Activated CD4-positive, alpha-beta T cell treated with anti-CD3 and anti-CD28 coated beads, Interleukin-2, amount 50 U/mL, for 48 hours (primary cell): Measurements from ENCODE around the gene MPPED2.

Experiments used
- DNase-seq, 2 experiments: peaks; one replicate each; pipeline ENCODE4 v3.0.0-alpha.2; 2020

Gene MPPED2

GRCh38 chr11:30481796-30482195, 104.4 kb downstream of the MPPED2 start:
- no peak for DNase-seq

GRCh38 chr11:30481330-30481729, 104.8 kb downstream of the MPPED2 start:
- no peak for DNase-seq

DNA sequence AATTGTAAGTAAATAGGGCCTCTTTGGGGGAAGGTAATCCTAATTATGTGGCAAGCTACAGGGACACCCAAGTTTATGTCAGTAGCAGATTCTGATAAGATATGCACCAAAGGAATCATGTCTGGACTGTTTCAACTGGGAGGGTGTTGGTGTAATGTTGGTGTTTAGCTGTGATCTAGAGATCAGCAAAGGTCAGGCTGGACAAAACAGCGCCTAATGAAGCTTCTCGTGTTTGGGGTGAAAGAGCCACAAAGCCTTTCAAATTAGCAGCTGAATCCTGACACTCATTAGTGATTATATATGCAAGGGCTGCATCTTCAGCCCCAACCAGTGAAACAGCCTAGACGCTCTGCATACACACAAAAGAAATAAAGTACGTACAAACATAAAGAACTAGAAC, 106.3 kb downstream of the MPPED2 start:
- DNase-seq, result no peak

DNA sequence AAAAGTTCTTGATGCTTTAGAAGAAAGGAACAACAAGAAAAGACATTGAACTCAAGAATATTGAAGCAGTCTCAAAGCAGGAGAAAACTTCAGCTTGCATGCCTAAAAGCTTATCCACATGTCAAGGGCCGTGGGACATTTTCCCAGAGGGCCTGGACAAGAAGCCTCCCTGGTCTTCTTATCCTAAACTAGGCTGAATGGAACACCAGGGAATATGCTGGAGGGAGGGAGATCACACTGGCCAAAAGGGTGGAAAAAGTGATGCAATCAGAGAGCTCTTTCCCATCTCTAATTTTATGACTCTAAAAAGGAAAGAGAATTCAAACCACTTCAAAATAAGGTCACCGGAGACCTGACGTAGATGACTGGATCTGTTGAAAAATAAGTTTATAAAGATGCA, 107.2 kb downstream of the MPPED2 start:
- DNase-seq, result no peak

GRCh38 chr11:30477061-30477460, 109.1 kb downstream of the MPPED2 start:
- DNase-seq, result no peak

DNA sequence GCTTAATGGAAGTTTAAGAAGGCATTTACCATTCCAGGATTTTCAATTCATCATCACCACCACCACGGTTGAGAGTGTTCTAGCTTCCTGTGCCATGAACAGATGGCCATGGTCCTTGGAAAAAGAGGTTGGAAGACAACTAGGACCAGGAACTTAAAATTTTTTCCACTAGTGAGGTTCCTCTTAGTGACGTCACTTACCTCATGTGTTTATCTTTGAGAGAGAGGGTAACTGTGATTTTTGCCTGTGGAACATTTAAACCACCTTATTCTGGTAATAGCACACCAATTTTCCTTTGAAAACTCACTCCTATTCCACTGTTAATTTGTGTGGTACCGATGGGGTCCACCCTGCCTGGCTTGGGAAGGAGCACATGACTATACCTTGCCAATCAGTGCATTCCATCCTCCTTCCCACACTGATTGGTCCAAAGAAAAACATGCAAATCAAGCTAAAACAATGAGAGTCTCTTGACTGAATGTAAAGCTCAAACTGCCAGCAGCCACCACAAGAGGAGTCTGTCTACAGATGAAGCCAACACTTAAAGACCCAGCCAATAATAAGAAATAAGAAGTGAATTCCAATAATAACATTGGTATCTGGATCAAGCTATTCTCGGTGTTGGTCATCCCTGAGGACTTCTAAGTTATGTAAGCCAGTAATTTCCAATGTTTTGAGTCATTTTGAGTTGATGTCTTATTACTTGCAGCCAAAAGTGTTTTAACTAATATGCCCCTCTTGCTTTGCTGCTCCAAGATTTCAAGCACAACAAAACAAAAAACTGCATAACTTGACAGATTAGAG, 111.8 kb downstream of the MPPED2 start:
- no peak for DNase-seq

- no peak for DNase-seq
Measured at GRCh38 chr11:30471244-30471643, 114.9 kb downstream of the MPPED2 start.

DNA sequence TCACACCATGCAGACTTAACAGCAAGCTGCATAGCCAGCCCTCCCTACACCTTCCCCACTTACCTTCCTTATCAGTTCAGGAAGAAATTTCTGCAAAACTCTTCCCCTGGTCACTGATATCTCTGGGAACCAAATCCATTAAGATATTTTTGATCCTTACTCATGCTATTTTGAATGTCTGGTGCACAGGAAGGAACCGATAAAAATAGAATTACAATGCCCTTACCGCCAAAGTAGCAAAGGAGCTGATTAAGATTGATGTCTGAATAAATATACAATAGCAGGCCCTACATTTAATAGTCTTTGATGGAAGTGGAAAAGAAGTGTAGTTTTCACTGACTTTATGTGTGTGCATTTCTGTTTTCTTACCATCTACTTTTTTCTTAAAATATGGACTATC, 117.3 kb downstream of the MPPED2 start:
- DNase-seq, result no peak

- no peak for DNase-seq
Measured at GRCh38 chr11:30467176-30467575, 119.0 kb downstream of the MPPED2 start.

DNA sequence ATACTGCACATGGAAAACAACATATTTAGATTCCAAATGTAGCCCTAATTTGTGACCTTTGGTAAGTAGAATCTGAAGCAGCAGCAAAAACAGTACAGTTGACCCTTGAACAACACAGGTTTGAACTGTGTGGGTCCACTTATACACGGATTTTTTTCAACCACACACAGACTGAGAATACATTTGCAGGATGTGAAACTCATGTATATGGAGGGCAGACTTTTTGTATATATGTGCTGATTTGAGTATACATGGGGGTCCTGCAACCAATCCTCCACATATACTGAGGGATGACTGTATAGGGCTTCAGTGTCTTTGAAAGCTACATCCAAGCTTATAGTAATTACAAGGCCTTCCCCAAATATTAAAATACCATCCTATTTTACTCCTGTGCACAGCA, 120.5 kb downstream of the MPPED2 start:
- DNase-seq, result no peak

- no peak for DNase-seq
Measured at GRCh38 chr11:30465192-30465591, 121.0 kb downstream of the MPPED2 start.

GRCh38 chr11:30463266-30463665, 122.9 kb downstream of the MPPED2 start:
- no peak for DNase-seq

DNA sequence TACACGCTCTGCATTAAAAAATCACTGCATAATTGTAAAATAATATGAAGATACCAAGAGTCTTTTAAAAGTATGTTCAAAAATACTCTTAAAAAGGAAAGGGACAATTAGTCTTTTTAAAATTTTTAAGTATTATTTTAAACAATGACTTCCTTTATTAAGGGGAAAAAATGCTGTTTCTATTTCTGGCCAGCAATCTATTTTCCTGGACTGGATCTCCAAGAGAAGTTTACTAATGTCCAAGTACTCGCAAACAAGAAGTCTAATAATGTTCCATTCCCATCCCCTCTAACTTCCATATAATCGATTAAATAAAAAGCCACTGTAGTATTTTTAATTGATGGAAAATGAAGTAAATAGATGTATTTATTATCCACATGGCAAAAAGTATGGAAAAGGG, 123.7 kb downstream of the MPPED2 start:
- no peak for DNase-seq

DNA sequence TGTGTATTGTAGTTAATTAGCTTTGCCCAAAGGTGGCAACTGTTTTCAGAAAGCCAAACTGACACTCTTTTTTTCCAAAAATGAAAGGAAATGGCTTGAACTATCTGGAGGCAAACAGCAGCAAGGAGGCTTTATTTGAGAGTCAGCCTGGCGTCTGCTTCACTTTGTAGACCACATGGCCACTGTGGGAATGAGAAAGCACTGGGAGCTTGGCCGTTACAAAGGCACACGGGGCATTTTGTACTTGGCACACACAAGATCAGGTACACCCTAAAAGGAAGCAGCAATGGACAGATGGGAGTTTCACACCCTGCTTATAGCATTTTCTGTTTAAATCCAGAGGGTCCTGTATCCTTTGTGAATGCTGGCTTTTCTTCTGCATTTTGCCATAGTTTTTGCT, 126.3 kb downstream of the MPPED2 start:
- no peak for DNase-seq

- DNase-seq, result no peak
Measured at GRCh38 chr11:30459306-30459705, 126.8 kb downstream of the MPPED2 start.

DNA sequence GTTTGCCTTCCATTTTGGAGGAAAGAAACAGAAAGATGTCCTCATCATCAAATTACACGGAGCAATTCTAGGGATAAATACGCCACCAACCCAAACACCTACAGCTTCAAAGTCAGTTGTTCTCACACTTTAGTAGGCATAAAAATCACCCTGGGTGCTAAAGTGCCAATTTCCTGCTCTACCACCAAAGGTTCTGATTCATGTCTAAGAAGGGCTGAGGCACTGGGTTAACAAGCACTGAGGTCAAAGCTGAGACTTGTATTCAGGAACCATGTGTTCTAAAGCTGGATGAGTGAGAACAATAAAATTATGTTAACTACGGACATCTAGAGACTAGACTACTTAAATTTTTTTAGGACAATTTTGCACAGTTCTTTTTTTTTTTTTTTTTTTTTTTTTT, 127.6 kb downstream of the MPPED2 start:
- DNase-seq, result no peak

GRCh38 chr11:30457087-30457486, 129.1 kb downstream of the MPPED2 start:
- no peak for DNase-seq

GRCh38 chr11:30455025-30455424, 131.1 kb downstream of the MPPED2 start:
- DNase-seq, result no peak

GRCh38 chr11:30454541-30454940, 131.6 kb downstream of the MPPED2 start:
- no peak for DNase-seq

GRCh38 chr11:30454111-30454510, 132.0 kb downstream of the MPPED2 start:
- DNase-seq, result no peak

- no peak for DNase-seq
Measured at GRCh38 chr11:30453705-30454104, 132.4 kb downstream of the MPPED2 start.

GRCh38 chr11:30452842-30453241, 133.3 kb downstream of the MPPED2 start:
- no peak for DNase-seq

DNA sequence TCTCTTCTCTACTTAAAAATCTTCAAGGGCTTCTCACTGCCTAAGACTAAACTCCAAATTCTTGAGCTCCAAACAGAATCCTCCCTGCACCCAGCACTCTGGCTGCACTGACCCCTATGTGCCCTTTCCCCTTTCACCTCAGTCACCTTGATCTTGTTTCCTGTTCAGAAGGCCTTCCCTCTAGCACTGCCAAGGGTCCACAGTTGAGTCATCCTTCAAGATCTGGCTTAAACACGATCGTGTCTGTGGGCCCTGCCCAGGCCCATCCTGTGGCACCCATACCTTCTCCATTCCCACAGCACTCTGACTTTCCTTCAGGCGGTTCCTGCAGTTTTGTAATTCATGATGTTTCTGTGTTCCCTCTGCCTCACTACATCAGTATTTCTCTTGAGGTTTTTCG, 134.0 kb downstream of the MPPED2 start:
- no peak for DNase-seq

DNA sequence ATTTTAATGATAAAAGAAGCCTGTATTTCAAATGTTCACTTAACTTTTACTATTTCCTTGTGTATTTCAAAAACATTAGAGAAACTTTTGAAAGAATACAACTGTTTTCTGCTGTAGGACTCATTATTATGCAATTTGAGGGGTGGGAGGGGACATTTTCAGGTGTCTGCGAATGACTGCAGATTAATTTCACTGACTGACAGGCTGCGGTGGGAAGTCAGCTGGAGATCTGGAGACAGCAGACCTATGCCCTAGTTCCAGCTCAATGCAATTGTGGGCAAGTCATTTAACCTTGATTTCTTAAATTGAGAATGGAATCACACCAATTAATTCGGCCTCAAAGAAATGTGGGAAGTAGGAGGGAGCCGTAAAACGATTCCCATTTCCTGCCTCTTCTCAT, 134.5 kb downstream of the MPPED2 start:
- no peak for DNase-seq

- no peak for DNase-seq
Measured at GRCh38 chr11:30451167-30451566, 135.0 kb downstream of the MPPED2 start.
